Karpas-422 (cell line): ENCODE measurements around the gene MALRD1. TPM values are rescaled to one million over a fixed set of nuclear protein-coding genes. Genes with fewer than 3 reads are reported as not detected.

Experiments
- DNase-seq: peaks from one replicate; pipeline ENCODE4 v3.0.0-alpha.2; 2015
- H2AFZ ChIP-seq: fragments of 200-600 bp; sonication (generic); 2 replicates; pipeline ENCODE4 v1.6.1; 2014; ENCODE audit warnings: antibody characterized with exemption, low read length, mixed read lengths
- H3K27ac ChIP-seq: fragments of 200-600 bp; sonication (generic); 2 replicates; pipeline ENCODE4 v1.5.1; 2014; ENCODE audit warnings: mild to moderate bottlenecking, low read length, moderate library complexity
- H3K27me3 ChIP-seq: fragments of 200-600 bp; sonication (generic); 2 replicates; pipeline ENCODE4 v1.6.1; 2014; ENCODE audit warnings: low read length, mixed read lengths
- H3K36me3 ChIP-seq: fragments of 200-600 bp; sonication (generic); 2 replicates; pipeline ENCODE4 v1.6.1; 2014; ENCODE audit warnings: low read length, mixed read lengths; ENCODE audit not compliant: insufficient read depth
- H3K4me1 ChIP-seq: fragments of 200-600 bp; sonication (generic); 2 replicates; pipeline ENCODE4 v1.6.1; 2014; ENCODE audit warnings: mild to moderate bottlenecking, low read length, mixed read lengths
- H3K4me2 ChIP-seq: fragments of 200-600 bp; sonication (generic); 2 replicates; pipeline ENCODE4 v1.6.1; 2014; ENCODE audit warnings: low read length, low read depth, mild to moderate bottlenecking; ENCODE audit not compliant: poor library complexity, severe bottlenecking
- H3K4me3 ChIP-seq: fragments of 200-600 bp; sonication (generic); 2 replicates; pipeline ENCODE4 v1.5.1; 2014; ENCODE audit warnings: mild to moderate bottlenecking, antibody characterized with exemption, low read length, mixed read lengths
- H3K79me2 ChIP-seq: fragments of 200-600 bp; sonication (generic); 2 replicates; pipeline ENCODE4 v1.6.1; 2014; ENCODE audit warnings: mild to moderate bottlenecking, low read length, mixed read lengths
- H3K9ac ChIP-seq: fragments of 200-600 bp; sonication (generic); 2 replicates; pipeline ENCODE4 v1.6.0; 2014; ENCODE audit warnings: low read length
- H3K9me2 ChIP-seq: fragments of 200-600 bp; sonication (generic), shearing (Covaris generic); replicated peaks from 2 replicates; pipeline ENCODE4 v1.6.0; 2014; ENCODE audit warnings: mild to moderate bottlenecking, low read length, moderate library complexity; ENCODE audit not compliant: insufficient read depth
- H3K9me3 ChIP-seq: fragments of 300-700, 200-600 bp; sonication (generic); 2 replicates; pipeline ENCODE4 v1.6.1; 2014; ENCODE audit warnings: low read length, mixed read lengths
- H4K20me1 ChIP-seq: fragments of 200-600 bp; sonication (generic); 2 replicates; pipeline ENCODE4 v1.6.1; 2014; ENCODE audit warnings: mild to moderate bottlenecking, antibody characterized with exemption, low read length, low read depth; ENCODE audit not compliant: insufficient read depth
- total RNA-seq: library from RNA; depleted of rRNA; stranded (reverse); fragments of >200 nt; shearing (Covaris generic); gene quantifications from 2 replicates; pipeline ENCODE4 v1.2.3, GENCODE V29; 2014; ENCODE audit warnings: low replicate concordance

MALRD1 gene
- total RNA-seq, 1 experiment from 2014 or later: not detected

GRCh38 chr10:19117438-19117837 is 68.8 kb downstream of the MALRD1 start:
- Histone ChIP-seq H3K9ac (no peak overlapping the region), H2AFZ (no peak overlapping the region), H3K9me3 (peaks cover 29% of the 10 kb centered on the region), H3K27me3 (no peaks in the 10 kb centered on the region), H3K27ac (no peak overlapping the region), H3K4me2 (no peak overlapping the region), H3K4me3 (no peak overlapping the region), H3K36me3 (no peaks in the 10 kb centered on the region), H3K79me2 (no peaks in the 10 kb centered on the region), H3K4me1 (no peaks in the 10 kb centered on the region), H4K20me1 (no peaks in the 10 kb centered on the region), H3K9me2 (no peaks in the 10 kb centered on the region)
- no peak for DNase-seq

- Histone ChIP-seq H3K27ac (no peak overlapping the region), H3K9me2 (no peaks in the 10 kb centered on the region), H3K4me1 (no peaks in the 10 kb centered on the region), H3K4me2 (no peak overlapping the region), H3K27me3 (no peaks in the 10 kb centered on the region), H3K9ac (no peak overlapping the region), H3K79me2 (no peaks in the 10 kb centered on the region), H3K36me3 (no peaks in the 10 kb centered on the region), H3K4me3 (no peak overlapping the region), H3K9me3 (peaks cover 24% of the 10 kb centered on the region), H2AFZ (no peak overlapping the region), H4K20me1 (no peaks in the 10 kb centered on the region)
- DNase-seq: no peak
Measured at GRCh38 chr10:19119191-19119590, 70.6 kb downstream of the MALRD1 start.

- Histone ChIP-seq H3K79me2 (no peaks in the 10 kb centered on the region), H2AFZ (no peak overlapping the region), H3K9ac (no peak overlapping the region), H3K27me3 (no peaks in the 10 kb centered on the region), H3K36me3 (no peaks in the 10 kb centered on the region), H3K27ac (no peak overlapping the region), H3K4me3 (no peak overlapping the region), H3K4me2 (no peak overlapping the region), H4K20me1 (no peaks in the 10 kb centered on the region), H3K4me1 (no peaks in the 10 kb centered on the region), H3K9me3 (peaks cover 15% of the 10 kb centered on the region), H3K9me2 (no peaks in the 10 kb centered on the region)
- no peak for DNase-seq
Measured at GRCh38 chr10:19120381-19120908, 71.8 kb downstream of the MALRD1 start.

GRCh38 chr10:19133992-19134391 is 85.4 kb downstream of the MALRD1 start:
- no peaks in the 10 kb centered on the region for H3K27me3 ChIP-seq
- no peaks in the 10 kb centered on the region for H3K36me3 ChIP-seq
- no peak for DNase-seq
- no peak overlapping the region for H3K9ac ChIP-seq
- H3K4me3 ChIP-seq: no peak overlapping the region
- H3K9me3 ChIP-seq: peaks cover 12% of the 10 kb centered on the region
- H3K79me2 ChIP-seq: no peaks in the 10 kb centered on the region
- no peak overlapping the region for H3K27ac ChIP-seq
- no peak overlapping the region for H2AFZ ChIP-seq
- no peaks in the 10 kb centered on the region for H3K9me2 ChIP-seq
- H3K4me2 ChIP-seq: no peak overlapping the region
- no peaks in the 10 kb centered on the region for H4K20me1 ChIP-seq
- H3K4me1 ChIP-seq: no peaks in the 10 kb centered on the region

GRCh38 chr10:19142967-19143366 is 94.4 kb downstream of the MALRD1 start:
- Histone ChIP-seq H3K4me3 (no peak overlapping the region), H2AFZ (no peak overlapping the region), H3K4me2 (no peak overlapping the region), H3K79me2 (no peaks in the 10 kb centered on the region), H4K20me1 (no peaks in the 10 kb centered on the region), H3K27ac (no peak overlapping the region), H3K9ac (no peak overlapping the region), H3K9me2 (no peaks in the 10 kb centered on the region), H3K36me3 (no peaks in the 10 kb centered on the region), H3K27me3 (no peaks in the 10 kb centered on the region), H3K9me3 (peaks cover under 1% of the 10 kb centered on the region; the same call in 1 of the 2 replicates), H3K4me1 (no peaks in the 10 kb centered on the region)
- no peak for DNase-seq

GRCh38 chr10:19144206-19144605 is 95.6 kb downstream of the MALRD1 start:
- H3K27ac ChIP-seq: no peak overlapping the region
- H3K27me3 ChIP-seq: no peaks in the 10 kb centered on the region
- H3K36me3 ChIP-seq: no peaks in the 10 kb centered on the region
- DNase-seq: no peak
- no peak overlapping the region for H3K9ac ChIP-seq
- no peak overlapping the region for H3K4me2 ChIP-seq
- no peak overlapping the region for H2AFZ ChIP-seq
- H3K4me3 ChIP-seq: no peak overlapping the region
- no peaks in the 10 kb centered on the region for H3K4me1 ChIP-seq
- peaks cover 4% of the 10 kb centered on the region; the same call in 1 of the 2 replicates for H3K9me3 ChIP-seq
- H4K20me1 ChIP-seq: no peaks in the 10 kb centered on the region
- no peaks in the 10 kb centered on the region for H3K79me2 ChIP-seq
- H3K9me2 ChIP-seq: no peaks in the 10 kb centered on the region

- Histone ChIP-seq H3K27ac (no peak overlapping the region), H2AFZ (no peak overlapping the region), H4K20me1 (no peaks in the 10 kb centered on the region), H3K4me3 (no peak overlapping the region), H3K4me1 (no peaks in the 10 kb centered on the region), H3K9ac (no peak overlapping the region), H3K9me3 (peaks cover 9% of the 10 kb centered on the region; the same call in 1 of the 2 replicates), H3K27me3 (no peaks in the 10 kb centered on the region), H3K9me2 (no peaks in the 10 kb centered on the region), H3K79me2 (no peaks in the 10 kb centered on the region), H3K36me3 (no peaks in the 10 kb centered on the region), H3K4me2 (no peak overlapping the region)
- no peak for DNase-seq
Measured at GRCh38 chr10:19154375-19154774, 105.8 kb downstream of the MALRD1 start.

GRCh38 chr10:19158358-19158757 is 109.8 kb downstream of the MALRD1 start:
- no peaks in the 10 kb centered on the region for H3K9me2 ChIP-seq
- peaks cover 9% of the 10 kb centered on the region; the same call in 1 of the 2 replicates for H3K9me3 ChIP-seq
- H2AFZ ChIP-seq: no peak overlapping the region
- no peaks in the 10 kb centered on the region for H3K4me1 ChIP-seq
- H3K9ac ChIP-seq: no peak overlapping the region
- no peak overlapping the region for H3K4me2 ChIP-seq
- DNase-seq: no peak
- no peaks in the 10 kb centered on the region for H3K36me3 ChIP-seq
- H3K27ac ChIP-seq: no peak overlapping the region
- H3K4me3 ChIP-seq: no peak overlapping the region
- no peaks in the 10 kb centered on the region for H4K20me1 ChIP-seq
- no peaks in the 10 kb centered on the region for H3K27me3 ChIP-seq
- no peaks in the 10 kb centered on the region for H3K79me2 ChIP-seq
